ENCODE results near the gene RCL1. TPM values are rescaled to one million over a fixed set of nuclear protein-coding genes. Genes with fewer than 3 reads are reported as not detected.
A peak's percentile ranks its signal among the peaks of the same experiment; 100 is the strongest.

Gene RCL1
- total and polyA plus RNA-seq, 9 donors: 11.1 to 17.9 (median 13.9) TPM

DNA sequence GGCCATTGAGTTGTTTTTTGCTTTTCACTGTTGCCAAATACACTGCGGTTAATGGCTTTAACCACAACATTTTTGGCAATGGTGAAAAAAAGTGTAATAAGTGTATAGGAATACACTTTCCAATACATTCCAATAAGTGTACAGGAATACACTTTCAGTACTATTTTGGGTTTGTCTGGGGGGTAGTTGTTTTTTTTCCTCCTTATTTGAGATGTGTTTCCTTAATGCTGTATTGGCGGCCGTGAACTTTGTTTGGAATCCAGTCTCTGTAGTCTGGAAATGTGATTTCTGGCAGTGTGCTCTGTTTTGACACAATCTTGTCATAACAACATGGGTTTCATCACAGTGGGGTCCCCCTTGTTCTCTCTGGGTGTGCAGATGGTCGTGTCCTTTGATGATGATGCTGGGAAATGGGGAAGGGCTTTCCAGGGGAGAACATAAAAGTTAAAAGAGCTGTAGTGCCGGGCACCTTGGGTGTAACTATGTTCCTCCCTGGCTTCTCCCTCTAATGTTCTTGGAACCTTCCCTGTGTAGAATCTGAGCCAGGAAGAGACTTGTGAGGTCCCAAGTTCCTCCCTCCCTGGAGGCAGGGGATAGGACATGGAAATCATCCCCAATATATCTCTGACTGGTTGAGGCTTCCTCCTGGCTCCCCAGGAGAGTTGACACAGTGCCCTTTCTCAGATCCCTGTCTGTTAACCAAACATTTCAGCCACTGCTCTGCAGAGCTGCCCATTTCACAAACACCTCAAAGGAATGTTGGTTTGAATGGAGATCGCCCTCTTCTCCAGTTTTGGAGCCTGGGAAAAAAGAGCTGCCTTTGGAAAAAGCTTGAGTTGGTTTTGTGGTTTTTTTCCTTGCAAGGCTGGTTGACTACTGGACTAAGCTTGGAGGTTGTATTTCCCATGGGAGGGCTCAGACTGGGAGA is 44.8 kb downstream of the RCL1 start:
- no CpG with 5 or more reads among the region's 6 CpGs for WGBS (ENCODE audit: insufficient coverage)
- no peaks in the 10 kb centered on the region for H3K27me3 ChIP-seq (ENCODE audit: control insufficient read depth, insufficient read depth, low read length)
- peak; percentile 25 for DNase-seq
- H3K36me3 ChIP-seq (ENCODE audit: control insufficient read depth, insufficient read depth, low read length): peaks cover 20% of the 10 kb centered on the region
- H3K27ac ChIP-seq (ENCODE audit: low read length): no peak overlapping the region
- H3K4me3 ChIP-seq (ENCODE audit: low read length): no peak overlapping the region
- no peaks in the 10 kb centered on the region for H3K9me3 ChIP-seq (replicated peaks; ENCODE audit: control insufficient read depth, low read depth, low read length)
- peaks cover 4% of the 10 kb centered on the region for H3K4me1 ChIP-seq (ENCODE audit: control insufficient read depth, insufficient read depth, low read length)

DNA sequence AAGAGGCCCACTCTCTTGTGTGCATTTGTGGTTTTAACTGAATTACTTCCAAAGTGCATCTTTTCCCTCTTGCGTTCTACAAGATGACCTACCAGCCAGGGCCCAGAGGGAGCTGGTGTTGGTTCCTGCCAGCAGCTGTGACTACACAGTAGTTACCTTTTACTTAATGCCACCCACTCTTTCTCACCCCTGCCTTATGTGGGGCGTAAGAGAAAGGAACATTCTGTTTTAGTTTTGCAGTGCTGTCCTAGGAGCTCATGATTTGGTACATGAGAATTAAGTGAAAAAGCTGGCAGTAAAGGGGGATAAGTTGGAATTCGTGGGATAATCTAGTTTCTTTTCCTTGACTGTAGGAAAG is 45.4 kb downstream of the RCL1 start:
- DNase-seq: no peak
- no CpG with 5 or more reads among the region's 3 CpGs for WGBS (ENCODE audit: insufficient coverage)
- Histone ChIP-seq H3K9me3 (replicated peaks; ENCODE audit: control insufficient read depth, low read depth, low read length) (no peaks in the 10 kb centered on the region), H3K27me3 (ENCODE audit: control insufficient read depth, insufficient read depth, low read length) (no peaks in the 10 kb centered on the region), H3K4me1 (ENCODE audit: control insufficient read depth, insufficient read depth, low read length) (peaks cover 4% of the 10 kb centered on the region), H3K4me3 (ENCODE audit: low read length) (no peak overlapping the region), H3K27ac (ENCODE audit: low read length) (no peak overlapping the region), H3K36me3 (ENCODE audit: control insufficient read depth, insufficient read depth, low read length) (peaks cover 24% of the 10 kb centered on the region)

DNA sequence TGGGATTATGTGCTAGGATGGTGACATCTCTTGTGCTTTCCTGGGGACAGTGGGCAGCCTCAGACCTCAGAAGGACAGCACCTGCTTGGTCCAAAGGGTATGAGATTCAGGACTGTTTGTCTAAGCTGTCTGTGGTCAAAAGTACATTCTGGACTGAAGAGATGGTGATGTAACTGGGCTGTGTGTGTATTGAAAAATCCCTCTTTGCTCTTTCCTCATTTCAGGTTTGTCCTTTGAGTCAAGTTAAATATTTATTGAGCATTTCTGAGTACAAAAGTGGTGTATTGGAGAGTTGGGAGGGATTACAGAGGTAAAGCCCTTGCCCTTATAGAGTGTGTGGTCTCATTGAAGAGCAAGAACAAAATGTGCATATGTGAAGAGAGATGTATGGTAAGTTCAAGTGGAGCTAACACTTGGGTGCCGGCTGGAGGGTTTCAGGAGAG is 46.7 kb downstream of the RCL1 start:
- 91% methylated on average over 1 of the region's 1 CpG for WGBS (ENCODE audit: insufficient coverage)
- no peak for DNase-seq
- H3K9me3 ChIP-seq (replicated peaks; ENCODE audit: control insufficient read depth, low read depth, low read length): no peaks in the 10 kb centered on the region
- no peak overlapping the region for H3K4me3 ChIP-seq (ENCODE audit: low read length)
- H3K36me3 ChIP-seq (ENCODE audit: control insufficient read depth, insufficient read depth, low read length): peaks cover 31% of the 10 kb centered on the region
- H3K27ac ChIP-seq (ENCODE audit: low read length): no peak overlapping the region
- peaks cover 4% of the 10 kb centered on the region for H3K4me1 ChIP-seq (ENCODE audit: control insufficient read depth, insufficient read depth, low read length)
- no peaks in the 10 kb centered on the region for H3K27me3 ChIP-seq (ENCODE audit: control insufficient read depth, insufficient read depth, low read length)

DNA sequence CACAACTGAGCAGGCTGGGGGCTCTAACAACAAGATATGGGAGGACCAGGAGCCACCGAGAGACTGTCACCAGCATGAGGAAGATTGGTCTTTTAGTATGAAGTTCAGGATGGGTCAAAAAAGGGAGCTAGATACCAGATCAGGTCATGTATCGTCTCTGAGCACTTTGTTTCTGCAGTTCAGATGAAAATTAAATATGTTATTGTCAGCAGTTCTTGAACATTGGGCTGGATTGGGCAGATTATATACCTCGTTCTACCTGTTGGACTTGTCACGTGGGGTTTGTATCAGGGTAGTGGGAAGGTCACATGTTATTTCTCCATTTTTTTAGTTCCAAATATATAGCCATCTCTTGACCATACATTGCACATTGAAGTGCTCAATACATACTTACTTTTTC is 47.3 kb downstream of the RCL1 start:
- Histone ChIP-seq H3K27ac (ENCODE audit: low read length) (no peak overlapping the region), H3K9me3 (replicated peaks; ENCODE audit: control insufficient read depth, low read depth, low read length) (no peaks in the 10 kb centered on the region), H3K27me3 (ENCODE audit: control insufficient read depth, insufficient read depth, low read length) (no peaks in the 10 kb centered on the region), H3K4me1 (ENCODE audit: control insufficient read depth, insufficient read depth, low read length) (peaks cover 4% of the 10 kb centered on the region), H3K4me3 (ENCODE audit: low read length) (no peak overlapping the region), H3K36me3 (ENCODE audit: control insufficient read depth, insufficient read depth, low read length) (peaks cover 32% of the 10 kb centered on the region)
- 94% methylated on average over 2 of the region's 4 CpGs for WGBS (ENCODE audit: insufficient coverage)
- DNase-seq: no peak

DNA sequence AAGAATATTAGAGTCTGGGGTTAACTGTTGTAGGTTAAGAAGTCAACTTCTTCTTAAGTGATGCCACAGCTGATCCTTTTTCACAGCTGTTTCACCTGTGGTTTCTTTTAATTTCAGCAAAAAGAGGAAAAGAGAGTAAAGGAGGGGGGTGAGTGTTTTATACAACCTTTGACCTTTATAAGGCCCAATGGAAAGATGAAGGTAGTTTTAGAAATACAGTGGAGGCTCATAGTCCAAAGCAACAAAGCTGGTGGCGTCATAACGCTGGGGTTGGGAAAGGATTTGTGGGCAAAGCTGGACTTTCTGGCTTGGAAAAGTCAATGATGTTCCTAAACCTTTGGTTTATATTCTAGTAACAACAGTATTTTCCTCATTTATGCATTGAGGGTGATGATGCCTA is 49.5 kb downstream of the RCL1 start:
- 93% methylated on average over 2 of the region's 2 CpGs for WGBS (ENCODE audit: insufficient coverage)
- Histone ChIP-seq H3K36me3 (ENCODE audit: control insufficient read depth, insufficient read depth, low read length) (peaks cover 37% of the 10 kb centered on the region), H3K9me3 (replicated peaks; ENCODE audit: control insufficient read depth, low read depth, low read length) (no peaks in the 10 kb centered on the region), H3K4me1 (ENCODE audit: control insufficient read depth, insufficient read depth, low read length) (peaks cover 4% of the 10 kb centered on the region), H3K27me3 (ENCODE audit: control insufficient read depth, insufficient read depth, low read length) (no peaks in the 10 kb centered on the region), H3K4me3 (ENCODE audit: low read length) (no peak overlapping the region), H3K27ac (ENCODE audit: low read length) (no peak overlapping the region)
- no peak for DNase-seq

DNA sequence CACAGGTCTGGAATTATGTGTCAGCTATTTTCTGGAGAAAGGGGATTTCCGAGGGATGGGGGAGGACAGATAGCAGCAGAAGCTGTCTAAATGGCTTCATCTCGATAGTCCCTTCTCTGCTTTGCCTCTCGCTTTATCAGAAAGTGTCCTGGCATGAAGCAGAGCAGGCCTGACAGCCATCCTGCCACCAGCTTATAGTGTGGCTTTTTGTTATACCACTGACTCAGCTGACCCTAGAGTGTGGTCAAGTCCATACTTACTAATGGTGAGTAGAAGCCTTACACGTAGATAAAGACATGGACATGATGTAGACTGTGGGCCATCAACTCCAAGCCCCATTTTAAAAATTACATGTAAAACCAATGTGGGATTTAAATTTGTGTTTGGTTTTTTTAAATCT is 50.0 kb downstream of the RCL1 start:
- H3K27ac ChIP-seq (ENCODE audit: low read length): no peak overlapping the region
- no peak overlapping the region for H3K4me3 ChIP-seq (ENCODE audit: low read length)
- H3K4me1 ChIP-seq (ENCODE audit: control insufficient read depth, insufficient read depth, low read length): peaks cover under 1% of the 10 kb centered on the region
- WGBS (ENCODE audit: insufficient coverage): no CpG with 5 or more reads among the region's 4 CpGs
- no peaks in the 10 kb centered on the region for H3K27me3 ChIP-seq (ENCODE audit: control insufficient read depth, insufficient read depth, low read length)
- DNase-seq: no peak
- no peaks in the 10 kb centered on the region for H3K9me3 ChIP-seq (replicated peaks; ENCODE audit: control insufficient read depth, low read depth, low read length)
- H3K36me3 ChIP-seq (ENCODE audit: control insufficient read depth, insufficient read depth, low read length): peaks cover 40% of the 10 kb centered on the region

DNA sequence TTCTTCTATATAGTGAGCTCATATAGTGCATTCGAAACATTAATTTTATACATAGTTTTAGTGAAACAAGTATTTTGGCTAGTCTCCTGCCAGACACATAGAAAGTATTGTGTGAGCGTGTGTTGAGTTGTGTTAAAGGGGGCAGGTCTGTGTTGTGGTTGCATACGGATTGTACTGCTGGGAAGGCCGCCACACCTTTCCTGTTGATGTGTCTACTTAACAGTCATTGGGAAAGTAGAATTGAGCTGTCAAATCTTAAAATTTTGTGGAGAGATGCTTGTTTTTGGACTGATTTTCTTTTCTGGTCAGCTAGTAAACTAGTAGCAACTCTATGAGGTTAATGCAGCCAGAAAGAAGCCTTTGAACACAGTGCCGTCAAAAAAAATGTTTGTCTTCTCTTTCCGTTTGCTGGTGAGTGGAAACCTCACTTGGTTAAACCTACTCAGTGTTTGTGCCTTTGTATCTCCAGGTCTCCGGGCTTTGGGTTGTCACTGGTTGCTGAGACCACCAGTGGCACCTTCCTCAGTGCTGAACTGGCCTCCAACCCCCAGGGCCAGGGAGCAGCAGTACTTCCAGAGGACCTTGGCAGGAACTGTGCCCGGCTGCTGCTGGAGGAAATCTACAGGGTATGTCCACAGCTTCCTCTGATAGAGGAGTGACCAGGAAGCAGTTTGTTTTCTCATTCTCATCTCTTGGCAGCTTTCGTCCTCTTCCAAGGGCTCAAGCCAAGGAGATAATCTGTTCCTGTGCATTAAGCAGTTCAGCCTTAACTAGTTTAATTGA is 51.5 kb downstream of the RCL1 start:
- WGBS (ENCODE audit: insufficient coverage): 88% methylated on average over 8 of the region's 9 CpGs
- H3K4me3 ChIP-seq (ENCODE audit: low read length): no peak overlapping the region
- H3K36me3 ChIP-seq (ENCODE audit: control insufficient read depth, insufficient read depth, low read length): peaks cover 39% of the 10 kb centered on the region
- H3K9me3 ChIP-seq (replicated peaks; ENCODE audit: control insufficient read depth, low read depth, low read length): no peaks in the 10 kb centered on the region
- H3K27ac ChIP-seq (ENCODE audit: low read length): no peak overlapping the region
- no peaks in the 10 kb centered on the region for H3K27me3 ChIP-seq (ENCODE audit: control insufficient read depth, insufficient read depth, low read length)
- no peaks in the 10 kb centered on the region for H3K4me1 ChIP-seq (ENCODE audit: control insufficient read depth, insufficient read depth, low read length)
- no peak for DNase-seq

DNA sequence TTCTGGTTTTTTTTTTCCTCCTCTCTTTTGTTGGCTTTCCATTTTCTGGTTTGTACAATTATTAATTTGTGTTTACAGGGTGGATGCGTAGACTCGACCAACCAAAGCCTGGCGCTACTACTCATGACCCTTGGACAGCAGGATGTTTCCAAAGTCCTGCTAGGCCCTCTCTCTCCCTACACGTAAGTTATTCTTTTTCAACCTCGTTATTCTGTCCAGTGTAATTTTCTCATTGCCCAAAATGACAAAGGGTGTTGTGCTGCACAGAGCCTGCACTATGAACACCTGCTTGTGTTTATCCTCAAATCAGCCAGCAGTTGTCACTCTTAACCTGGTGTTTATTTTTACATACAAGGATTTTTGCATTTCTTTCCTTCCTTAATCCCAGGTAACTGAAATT is 56.6 kb downstream of the RCL1 start:
- H3K4me3 ChIP-seq (ENCODE audit: low read length): no peak overlapping the region
- H3K9me3 ChIP-seq (replicated peaks; ENCODE audit: control insufficient read depth, low read depth, low read length): no peaks in the 10 kb centered on the region
- peaks cover 34% of the 10 kb centered on the region for H3K36me3 ChIP-seq (ENCODE audit: control insufficient read depth, insufficient read depth, low read length)
- H3K4me1 ChIP-seq (ENCODE audit: control insufficient read depth, insufficient read depth, low read length): no peaks in the 10 kb centered on the region
- no peak overlapping the region for H3K27ac ChIP-seq (ENCODE audit: low read length)
- no peaks in the 10 kb centered on the region for H3K27me3 ChIP-seq (ENCODE audit: control insufficient read depth, insufficient read depth, low read length)
- DNase-seq: no peak
- WGBS (ENCODE audit: insufficient coverage): 92% methylated on average over 5 of the region's 5 CpGs

DNA sequence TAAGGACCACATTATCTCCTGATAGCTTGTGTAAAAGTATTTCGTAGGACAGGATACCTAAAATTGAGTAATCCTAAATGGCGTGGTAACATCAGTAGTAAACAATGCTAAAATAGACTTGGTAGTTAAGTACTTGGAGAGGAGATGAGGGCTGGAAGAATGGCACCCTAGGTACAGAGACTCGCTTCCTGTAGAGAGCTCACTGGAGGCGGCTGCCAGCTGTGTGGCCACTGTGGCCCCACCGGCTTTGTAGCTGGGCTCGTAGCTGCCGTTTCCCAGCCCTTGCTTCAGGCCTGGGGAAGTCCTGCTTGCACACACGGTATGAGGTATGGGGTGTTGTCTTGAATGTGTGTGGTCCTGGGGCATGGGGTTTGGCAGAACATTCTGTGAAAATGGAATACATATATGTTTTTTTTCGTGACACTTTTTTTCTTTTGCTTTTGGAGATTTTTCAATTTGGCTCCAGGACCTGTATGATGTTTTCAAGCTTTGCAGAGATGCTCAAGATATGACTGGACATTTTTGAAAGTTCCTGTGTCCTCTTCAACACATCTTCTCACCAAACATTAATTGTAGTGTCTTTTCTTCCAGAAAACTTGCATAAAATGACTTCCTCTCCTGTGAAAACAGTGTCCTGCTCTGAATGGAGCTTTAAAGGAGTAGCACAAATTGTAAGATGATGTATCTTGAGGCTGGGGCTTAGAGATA is 58.0 kb downstream of the RCL1 start:
- Histone ChIP-seq H3K9me3 (replicated peaks; ENCODE audit: control insufficient read depth, low read depth, low read length) (no peaks in the 10 kb centered on the region), H3K27ac (ENCODE audit: low read length) (no peak overlapping the region), H3K27me3 (ENCODE audit: control insufficient read depth, insufficient read depth, low read length) (no peaks in the 10 kb centered on the region), H3K4me1 (ENCODE audit: control insufficient read depth, insufficient read depth, low read length) (no peaks in the 10 kb centered on the region), H3K4me3 (ENCODE audit: low read length) (no peak overlapping the region), H3K36me3 (ENCODE audit: control insufficient read depth, insufficient read depth, low read length) (peaks cover 28% of the 10 kb centered on the region)
- DNase-seq: no peak
- 67% methylated on average over 6 of the region's 9 CpGs for WGBS (ENCODE audit: insufficient coverage)

DNA sequence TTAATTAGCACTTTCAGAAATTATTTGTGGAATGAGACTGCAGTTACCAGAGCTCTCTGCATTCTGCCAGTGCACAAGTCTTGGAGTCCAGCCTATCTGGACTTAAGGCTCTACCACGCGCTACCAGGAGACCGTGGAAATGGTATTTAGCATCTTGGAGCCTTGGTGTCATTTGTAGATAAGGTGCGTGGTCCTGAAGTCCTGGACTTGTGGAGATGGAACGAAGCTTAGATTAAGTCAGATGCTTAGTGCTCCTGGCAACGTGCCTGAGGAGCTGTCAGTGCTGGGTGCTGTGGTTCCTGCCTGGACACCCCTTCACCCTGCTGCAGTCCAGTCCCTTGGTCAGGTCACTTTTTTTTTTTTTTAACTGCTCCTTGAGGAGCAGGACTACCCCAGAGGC is 59.7 kb downstream of the RCL1 start:
- WGBS (ENCODE audit: insufficient coverage): 92% methylated on average over 6 of the region's 6 CpGs
- H3K27ac ChIP-seq (ENCODE audit: low read length): no peak overlapping the region
- peaks cover 24% of the 10 kb centered on the region for H3K36me3 ChIP-seq (ENCODE audit: control insufficient read depth, insufficient read depth, low read length)
- no peak overlapping the region for H3K4me3 ChIP-seq (ENCODE audit: low read length)
- H3K9me3 ChIP-seq (replicated peaks; ENCODE audit: control insufficient read depth, low read depth, low read length): no peaks in the 10 kb centered on the region
- no peak for DNase-seq
- H3K27me3 ChIP-seq (ENCODE audit: control insufficient read depth, insufficient read depth, low read length): no peaks in the 10 kb centered on the region
- no peaks in the 10 kb centered on the region for H3K4me1 ChIP-seq (ENCODE audit: control insufficient read depth, insufficient read depth, low read length)
